GM12865 (cell line): Measurements from ENCODE around the gene ZC3H7B.

Source experiments
- DNase-seq: peaks from one replicate; pipeline ENCODE4 v3.0.0; 2010; ENCODE audit warnings: low read depth
- H3K4me3 ChIP-seq: 2 replicates; pipeline ENCODE4 v1.5.1; 2011; ENCODE audit warnings: mild to moderate bottlenecking, low read depth, low read length, control low read depth
- TF ChIP-seq, protein P1 (sequence below): IDR thresholded peaks from 2 replicates; pipeline ENCODE4 v1.5.1; 2011; ENCODE audit warnings: low read length, control low read depth, low read depth, inconsistent platforms; ENCODE audit not compliant: insufficient read depth; ENCODE audit errors: missing control alignments

The ZC3H7B gene

DNA sequence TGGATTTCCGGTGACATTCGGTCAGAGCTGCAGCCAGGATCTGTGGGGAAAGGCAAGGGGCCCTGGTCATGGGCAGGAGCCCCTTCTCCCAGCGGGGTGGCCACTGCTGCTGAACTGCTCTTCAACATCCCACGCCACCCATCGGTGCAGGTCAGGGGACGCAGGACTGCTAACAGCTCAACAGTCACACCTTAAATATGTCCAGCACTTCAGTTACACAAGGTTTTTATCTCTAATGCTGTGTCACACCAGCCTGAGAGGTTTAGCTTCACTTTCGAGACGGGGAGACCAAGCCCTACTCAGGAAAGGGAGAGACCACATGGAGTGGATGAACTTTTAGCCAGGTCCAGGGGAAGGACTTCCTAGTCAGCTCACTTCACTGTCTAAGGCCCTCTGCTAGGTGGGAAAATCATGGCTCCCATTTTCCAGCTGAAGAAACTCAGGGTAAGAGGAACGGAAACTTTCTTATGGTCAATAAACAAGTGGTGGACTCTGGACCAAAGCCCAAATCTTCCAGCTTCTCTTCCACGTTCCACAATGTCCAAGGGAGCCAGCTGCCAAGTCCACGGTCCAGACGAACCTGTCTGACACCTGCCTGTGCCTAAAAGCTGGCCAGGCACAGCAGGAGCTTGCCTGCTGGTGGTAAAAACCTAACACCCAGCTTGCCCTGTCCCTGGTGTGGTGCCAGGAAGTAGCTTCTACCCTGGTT lies 39.6 kb upstream of the ZC3H7B start:
- DNase-seq: no peak
- no peak overlapping the region for H3K4me3 ChIP-seq
- TF ChIP-seq, protein P1, sequence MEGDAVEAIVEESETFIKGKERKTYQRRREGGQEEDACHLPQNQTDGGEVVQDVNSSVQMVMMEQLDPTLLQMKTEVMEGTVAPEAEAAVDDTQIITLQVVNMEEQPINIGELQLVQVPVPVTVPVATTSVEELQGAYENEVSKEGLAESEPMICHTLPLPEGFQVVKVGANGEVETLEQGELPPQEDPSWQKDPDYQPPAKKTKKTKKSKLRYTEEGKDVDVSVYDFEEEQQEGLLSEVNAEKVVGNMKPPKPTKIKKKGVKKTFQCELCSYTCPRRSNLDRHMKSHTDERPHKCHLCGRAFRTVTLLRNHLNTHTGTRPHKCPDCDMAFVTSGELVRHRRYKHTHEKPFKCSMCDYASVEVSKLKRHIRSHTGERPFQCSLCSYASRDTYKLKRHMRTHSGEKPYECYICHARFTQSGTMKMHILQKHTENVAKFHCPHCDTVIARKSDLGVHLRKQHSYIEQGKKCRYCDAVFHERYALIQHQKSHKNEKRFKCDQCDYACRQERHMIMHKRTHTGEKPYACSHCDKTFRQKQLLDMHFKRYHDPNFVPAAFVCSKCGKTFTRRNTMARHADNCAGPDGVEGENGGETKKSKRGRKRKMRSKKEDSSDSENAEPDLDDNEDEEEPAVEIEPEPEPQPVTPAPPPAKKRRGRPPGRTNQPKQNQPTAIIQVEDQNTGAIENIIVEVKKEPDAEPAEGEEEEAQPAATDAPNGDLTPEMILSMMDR: no peak

DNA sequence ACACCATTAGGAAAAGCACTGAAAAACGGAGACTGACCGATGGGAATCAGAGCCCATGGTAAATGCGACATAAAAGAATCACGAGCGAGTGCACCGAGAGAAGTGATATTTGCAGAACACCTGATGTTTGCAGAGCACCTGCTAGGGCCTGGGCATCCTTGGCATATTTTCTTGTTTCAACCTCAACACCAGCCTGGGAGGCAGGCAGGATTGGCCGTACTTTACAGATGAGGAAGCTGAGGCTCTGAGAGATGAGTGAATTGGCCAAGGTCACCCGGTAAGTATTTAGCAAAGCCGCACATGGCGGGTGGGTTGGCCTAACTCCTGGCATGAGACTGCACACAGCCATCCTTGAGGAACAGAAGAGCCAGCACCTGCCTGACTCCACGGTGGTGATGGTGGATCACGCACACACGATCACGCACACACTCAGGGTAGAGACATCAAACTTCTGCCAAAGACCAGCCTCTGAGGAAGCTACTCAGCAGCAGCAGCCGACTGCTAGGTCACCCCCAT lies 39.0 kb upstream of the ZC3H7B start:
- H3K4me3 ChIP-seq: no peak overlapping the region
- TF ChIP-seq, protein P1: no peak
- DNase-seq: no peak

DNA sequence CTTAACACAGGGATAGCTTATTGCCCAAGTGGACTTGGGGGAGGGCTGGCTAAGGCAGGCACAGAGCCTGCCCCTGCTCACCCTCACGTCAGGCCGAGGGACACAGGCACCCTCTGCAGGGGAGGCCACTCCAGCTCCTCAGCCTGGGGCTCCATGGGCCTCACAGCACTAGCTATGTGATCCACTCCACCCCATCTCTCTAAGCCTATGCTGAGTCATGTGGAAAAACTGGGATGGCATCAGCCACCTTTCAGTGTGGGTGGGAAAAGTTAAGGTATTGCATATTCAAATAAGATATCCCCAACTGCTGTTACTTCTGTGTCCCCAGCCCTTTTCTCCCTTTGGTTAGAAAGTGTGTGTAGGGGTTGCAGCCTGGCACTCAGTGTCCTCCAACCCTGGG lies 37.6 kb upstream of the ZC3H7B start:
- TF ChIP-seq, protein P1: no peak
- no peak for DNase-seq
- H3K4me3 ChIP-seq: no peak overlapping the region

DNA sequence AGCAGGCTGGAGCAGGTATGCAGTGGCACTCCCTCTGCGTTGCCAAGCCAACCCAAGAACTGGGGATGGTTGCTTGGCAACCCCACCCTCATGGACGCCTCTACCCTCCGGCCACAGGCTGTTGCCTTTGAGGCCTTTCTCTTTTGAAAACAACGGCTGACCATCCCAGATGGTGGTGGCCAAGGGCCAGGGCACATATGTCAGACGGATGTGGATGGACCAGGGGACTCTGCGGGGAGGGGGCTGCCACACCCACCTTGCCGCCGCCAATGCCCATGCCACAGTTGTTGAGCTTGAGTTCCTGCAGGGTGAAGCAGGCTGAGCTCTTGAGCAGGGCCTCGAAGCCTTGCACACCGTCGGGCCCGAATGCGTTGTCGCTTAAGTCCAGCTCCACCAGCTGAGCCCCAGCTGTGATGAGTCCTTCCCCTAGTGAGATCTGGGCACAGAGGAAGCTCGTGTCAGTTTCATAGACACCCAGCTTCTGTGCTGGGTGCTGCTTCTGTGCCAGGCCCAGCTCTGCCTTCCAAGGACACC lies 36.9 kb upstream of the ZC3H7B start:
- DNase-seq: no peak
- TF ChIP-seq, protein P1: no peak
- H3K4me3 ChIP-seq: no peak overlapping the region

DNA sequence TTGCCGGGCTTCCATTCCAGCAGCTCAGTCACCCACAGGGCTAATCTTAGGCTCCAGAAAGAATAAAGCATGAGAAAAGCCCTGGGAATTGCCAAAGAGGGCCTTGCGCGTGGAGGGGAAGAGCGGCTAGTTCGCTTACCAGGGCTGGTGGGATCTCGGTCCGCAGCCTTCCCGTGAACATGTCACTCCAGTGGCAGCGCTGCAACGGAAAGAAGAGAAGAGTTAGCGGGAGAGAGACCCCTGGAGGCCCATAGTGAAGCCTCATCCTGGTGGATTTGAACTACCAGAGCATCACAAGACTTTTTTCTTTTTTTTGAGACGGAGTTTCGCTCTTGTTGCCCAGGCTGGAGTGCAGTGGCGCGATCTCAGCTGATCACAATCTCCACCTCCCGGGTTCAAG lies 33.4 kb upstream of the ZC3H7B start:
- no peak for DNase-seq
- TF ChIP-seq, protein P1: no peak
- no peak overlapping the region for H3K4me3 ChIP-seq

DNA sequence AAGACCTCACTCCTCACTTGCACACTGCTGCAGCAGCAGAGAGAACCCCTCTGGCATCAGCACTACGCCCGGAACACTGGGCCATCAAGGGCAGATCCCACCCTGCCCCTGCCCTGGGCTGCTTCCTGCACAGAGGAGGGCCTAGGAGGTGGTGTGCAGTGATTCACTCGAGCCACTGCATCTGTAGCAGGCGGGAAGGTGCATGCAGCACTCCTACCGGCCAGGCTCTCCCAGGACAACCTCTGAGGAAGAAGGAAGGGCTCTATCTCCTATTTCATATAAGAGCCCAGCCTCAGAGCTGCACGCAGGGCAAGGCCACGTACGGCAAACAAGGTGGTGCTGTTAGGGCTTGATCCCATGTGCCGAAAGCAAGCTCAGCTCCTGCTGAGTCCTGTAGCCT lies 29.5 kb upstream of the ZC3H7B start:
- TF ChIP-seq, protein P1: no peak
- DNase-seq: no peak

More for the DNA sequence above, 29.5 kb upstream of the ZC3H7B start:
- no peak overlapping the region for H3K4me3 ChIP-seq
